ENCODE results near the gene ZNF787. TPM values are rescaled to one million over a fixed set of nuclear protein-coding genes. Genes with fewer than 3 reads are reported as not detected.
A peak's percentile ranks its signal among the peaks of the same experiment; 100 is the strongest.

Gene ZNF787
- total and polyA plus RNA-seq, 2 of the 13 experiments (the other 11 are each of a cell fraction or from before 2014, with no cell fraction given): 15.1 to 42.8 TPM

GRCh38 chr19:56170261-56170660, 49.2 kb upstream of the ZNF787 start (continued):
- TF ChIP-seq NCOA2 (CRISPR knock-in tag; IDR thresholded peaks at IDR 0.05) (0 out of 2 replicates have a peak, but pooled peaks have one; percentile 43), ZNF34 (CRISPR knock-in tag; IDR thresholded peaks at IDR 0.05; ENCODE audit: borderline replicate concordance) (no peak), REXO4 (CRISPR knock-in tag; IDR thresholded peaks at IDR 0.05; ENCODE audit: borderline replicate concordance) (no peak), RERE (CRISPR knock-in tag; IDR thresholded peaks at IDR 0.05; ENCODE audit: low read depth) (no peak), ZNF251 (CRISPR knock-in tag; IDR thresholded peaks at IDR 0.05) (0 out of 2 replicates have a peak, but pooled peaks have one; percentile 49), BATF2 (CRISPR knock-in tag; IDR thresholded peaks at IDR 0.05) (0 out of 2 replicates have a peak, but pooled peaks have one; percentile 34), STAT5B (CRISPR knock-in tag; IDR thresholded peaks at IDR 0.05) (no peak), ATRX (CRISPR knock-in tag; IDR thresholded peaks at IDR 0.05; ENCODE audit: borderline replicate concordance) (no peak), ZNF615 (CRISPR knock-in tag; IDR thresholded peaks at IDR 0.05; ENCODE audit: borderline replicate concordance) (no peak), ZBTB7B (CRISPR knock-in tag; IDR thresholded peaks at IDR 0.05) (peak; percentile 50; the same call in 1 of the 2 replicates), ZFYVE20 (CRISPR knock-in tag; IDR thresholded peaks at IDR 0.05; ENCODE audit: borderline replicate concordance, low read depth) (no peak), ZNF747 (CRISPR knock-in tag; IDR thresholded peaks at IDR 0.05; ENCODE audit: borderline replicate concordance) (no peak; the same call in 1 of the 2 replicates), ZNF205 (CRISPR knock-in tag; IDR thresholded peaks at IDR 0.05) (peak; percentile 69; the same call in 1 of the 2 replicates), THAP8 (CRISPR knock-in tag; IDR thresholded peaks at IDR 0.05; ENCODE audit: borderline replicate concordance) (no peak), ZBTB3 (CRISPR knock-in tag; IDR thresholded peaks at IDR 0.05; ENCODE audit: borderline replicate concordance, low read depth) (no peak), ZNF138 (CRISPR knock-in tag; IDR thresholded peaks at IDR 0.05; ENCODE audit: low read depth) (no peak), ZNF263 (CRISPR knock-in tag; IDR thresholded peaks at IDR 0.05) (0 out of 2 replicates have a peak, but pooled peaks have one; percentile 40), MBD4 (IDR thresholded peaks at IDR 0.05; ENCODE audit: borderline replicate concordance, low read length) (no peak), NR2F2 (IDR thresholded peaks at IDR 0.05; ENCODE audit: borderline replicate concordance, low read depth) (no peak)
- TF ChIP-seq, protein P1, sequence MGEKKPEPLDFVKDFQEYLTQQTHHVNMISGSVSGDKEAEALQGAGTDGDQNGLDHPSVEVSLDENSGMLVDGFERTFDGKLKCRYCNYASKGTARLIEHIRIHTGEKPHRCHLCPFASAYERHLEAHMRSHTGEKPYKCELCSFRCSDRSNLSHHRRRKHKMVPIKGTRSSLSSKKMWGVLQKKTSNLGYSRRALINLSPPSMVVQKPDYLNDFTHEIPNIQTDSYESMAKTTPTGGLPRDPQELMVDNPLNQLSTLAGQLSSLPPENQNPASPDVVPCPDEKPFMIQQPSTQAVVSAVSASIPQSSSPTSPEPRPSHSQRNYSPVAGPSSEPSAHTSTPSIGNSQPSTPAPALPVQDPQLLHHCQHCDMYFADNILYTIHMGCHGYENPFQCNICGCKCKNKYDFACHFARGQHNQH (CRISPR knock-in tag; IDR thresholded peaks at IDR 0.05): peak; percentile 85
- TF ChIP-seq, protein P2, sequence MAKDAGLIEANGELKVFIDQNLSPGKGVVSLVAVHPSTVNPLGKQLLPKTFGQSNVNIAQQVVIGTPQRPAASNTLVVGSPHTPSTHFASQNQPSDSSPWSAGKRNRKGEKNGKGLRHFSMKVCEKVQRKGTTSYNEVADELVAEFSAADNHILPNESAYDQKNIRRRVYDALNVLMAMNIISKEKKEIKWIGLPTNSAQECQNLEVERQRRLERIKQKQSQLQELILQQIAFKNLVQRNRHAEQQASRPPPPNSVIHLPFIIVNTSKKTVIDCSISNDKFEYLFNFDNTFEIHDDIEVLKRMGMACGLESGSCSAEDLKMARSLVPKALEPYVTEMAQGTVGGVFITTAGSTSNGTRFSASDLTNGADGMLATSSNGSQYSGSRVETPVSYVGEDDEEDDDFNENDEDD (CRISPR knock-in tag; IDR thresholded peaks at IDR 0.05; ENCODE audit: borderline replicate concordance): peak; percentile 90

All from HepG2 (cell line).